K562 (cell line): ENCODE results near the gene ACP5. TPM values are rescaled to one million over a fixed set of nuclear protein-coding genes. Genes with fewer than 3 reads are reported as not detected.

Experiments used
- BRD4 ChIP-seq: fragments of 200-600 bp; sonication (generic); IDR thresholded peaks from 2 replicates; pipeline ENCODE4 v1.6.1; 2017; ENCODE audit warnings: inconsistent platforms
- CBFA2T2 ChIP-seq: fragments of 450-650 bp; conservative IDR thresholded peaks from 2 replicates; pipeline ENCODE4 v1.6.1; 2017; ENCODE audit warnings: mild to moderate bottlenecking
- EP300 ChIP-seq: IDR thresholded peaks from 2 replicates; pipeline ENCODE4 v1.6.1; 2012; ENCODE audit warnings: low read length, improper control_type of control experiment
- ERF ChIP-seq: fragments of 450-650 bp; formaldehyde crosslinking; IDR thresholded peaks from 2 replicates; pipeline ENCODE4 v1.4.0; 2020; ENCODE audit warnings: mild to moderate bottlenecking, mixed read lengths
- FOXA3 ChIP-seq, 2 experiments: fragments of 450-650 bp in 1 of 2; sonication (generic) in 1 of 2; formaldehyde crosslinking; IDR thresholded peaks in 1 of 2; conservative IDR thresholded peaks in 1 of 2; 2 replicates each; pipeline versions ENCODE4 v1.4.0 to v1.8.0; 2020 to 2022; ENCODE audit warnings: mild to moderate bottlenecking in 2 of 2, missing genetic modification reagents in 1 of 2
- HDAC1 ChIP-seq, 2 experiments: fragments of 450-650 bp; IDR thresholded peaks; 2 replicates each; pipeline ENCODE4 v1.6.1; 2016 to 2017; ENCODE audit warnings: inconsistent platforms in 1 of 2, mild to moderate bottlenecking in 1 of 2, moderate library complexity in 1 of 2
- MITF ChIP-seq: IDR thresholded peaks from 2 replicates; pipeline ENCODE4 v1.6.1; 2014; ENCODE audit warnings: antibody characterized with exemption
- POLR2G ChIP-seq: fragments of 200-400 bp; formaldehyde crosslinking; IDR thresholded peaks from 2 replicates; pipeline ENCODE4 v1.6.1; 2017; ENCODE audit warnings: low read depth, mild to moderate bottlenecking, antibody characterized with exemption, low read length, moderate library complexity
- POLR3G ChIP-seq: IDR thresholded peaks from 2 replicates; pipeline ENCODE4 v1.6.1; 2011; ENCODE audit not compliant: insufficient read length, insufficient replicate concordance; ENCODE audit errors: extremely low read depth
- PPARD ChIP-seq: fragments of 250-450 bp; sonication (Bioruptor Pico); IDR thresholded peaks from 2 replicates; pipeline ENCODE4 v1.8.0; 2022; ENCODE audit warnings: inconsistent platforms, mild to moderate bottlenecking, moderate library complexity
- RBBP5 ChIP-seq: fragments of 200-600 bp; sonication (generic); IDR thresholded peaks from 2 replicates; pipeline ENCODE4 v1.6.1; 2012; ENCODE audit warnings: borderline replicate concordance, mild to moderate bottlenecking, low read length, control low read depth, inconsistent platforms; ENCODE audit not compliant: insufficient read depth, poor library complexity, severe bottlenecking
- RBFOX2 ChIP-seq: fragments of 200-400 bp; formaldehyde crosslinking; IDR thresholded peaks from 2 replicates; pipeline ENCODE4 v1.6.1; 2017; ENCODE audit warnings: low read depth, mild to moderate bottlenecking, low read length, moderate library complexity
- RUNX1 ChIP-seq: sonication (generic); IDR thresholded peaks from 2 replicates; pipeline ENCODE4 v1.6.1; 2016; ENCODE audit warnings: antibody characterized with exemption, low read depth
- SMARCB1 ChIP-seq: IDR thresholded peaks from 2 replicates; pipeline ENCODE4 v1.6.1; 2011; ENCODE audit warnings: improper control_type of control experiment, low read depth; ENCODE audit not compliant: insufficient read length
- TSHZ1 ChIP-seq: fragments of 250-450 bp; sonication (Bioruptor Pico); IDR thresholded peaks from 2 replicates; pipeline ENCODE4 v1.4.0; 2020; ENCODE audit warnings: mild to moderate bottlenecking, moderate library complexity
- ZFP36 ChIP-seq: fragments of 150-350 bp; IDR thresholded peaks from 2 replicates; pipeline ENCODE4 v1.6.1; 2018; ENCODE audit warnings: low read length, low read depth; ENCODE audit not compliant: partially characterized antibody
- ZFP91 ChIP-seq: sonication (generic); formaldehyde crosslinking; IDR thresholded peaks from 2 replicates; pipeline ENCODE4 v1.8.0; 2022; ENCODE audit warnings: mild to moderate bottlenecking, missing genetic modification reagents
- ZNF134 ChIP-seq: fragments of 250-450 bp; sonication (Bioruptor Pico); conservative IDR thresholded peaks from 2 replicates; pipeline ENCODE4 v1.4.0; 2020
- ZNF23 ChIP-seq: fragments of 250-450 bp; sonication (Bioruptor Pico); IDR thresholded peaks from 2 replicates; pipeline ENCODE4 v1.4.0; 2020; ENCODE audit warnings: mild to moderate bottlenecking
- ZNF551 ChIP-seq: fragments of 250-450 bp; sonication (Bioruptor Pico); IDR thresholded peaks from 2 replicates; pipeline ENCODE4 v1.5.0; 2021; ENCODE audit warnings: mild to moderate bottlenecking, moderate library complexity
- ZNF696 ChIP-seq: fragments of 250-450 bp; sonication (Bioruptor Pico); conservative IDR thresholded peaks from 2 replicates; pipeline ENCODE4 v1.4.0; 2020; ENCODE audit warnings: mild to moderate bottlenecking, moderate library complexity
- ZNF717 ChIP-seq: fragments of 250-450 bp; sonication (Bioruptor Pico); IDR thresholded peaks from 2 replicates; pipeline ENCODE4 v1.5.0; 2021
- ZNF77 ChIP-seq: fragments of 250-450 bp; sonication (Bioruptor Pico); IDR thresholded peaks from 2 replicates; pipeline ENCODE4 v1.5.0; 2020
- polyA plus RNA-seq, 8 experiments: library from polyadenylated mRNA; depleted of rRNA in 4 of 8; stranded (reverse) in 5 of 8; unstranded in 3 of 8; fragments of >200 nt; fragmentation: Nextera tagmentation in 2 of 8; fragmentation: Illumina TruSeq in 1 of 8; extraction: Ambion mirVana in 2 of 8; extraction: Trizol in 1 of 8; gene quantifications; 2 replicates each; pipeline versions ENCODE4 v1.2.1 to v1.2.3, GENCODE V29; 2011 to 2014; ENCODE audit warnings: inconsistent platforms in 1 of 8, missing spikeins in 1 of 8
- total RNA-seq, 7 experiments: library from RNA; depleted of rRNA in 6 of 7; stranded (reverse); fragments of >200 nt in 6 of 7; fragmentation: Illumina TruSeq in 2 of 7; extraction: Trizol in 2 of 7; gene quantifications; 2 replicates each; pipeline versions ENCODE4 v1.2.1 to v1.2.3, GENCODE V29; 2011 to 2021; ENCODE audit warnings: low replicate concordance in 1 of 7

The ACP5 gene
- total and polyA plus RNA-seq, 9 of the 15 experiments (the other 6 are each of a cell fraction or from before 2014, with no cell fraction given), result 0.06 to 1.1 (median 0.31) TPM; not detected in 1

- TF ChIP-seq ZNF134 (no peak), ZNF77 (no peak), TSHZ1 (CRISPR knock-in tag) (0 out of 2 replicates have a peak, but pooled peaks have one; percentile 20), RBFOX2 (peak; percentile 99), SMARCB1 (no peak), HDAC1 (IDR thresholded peaks at IDR 0.05) (peak in 1 of 2 experiments; percentile 56; a peak in 1 of 4 replicates), POLR3G (no peak), ZNF551 (CRISPR knock-in tag) (no peak), ZFP91 (CRISPR knock-in tag) (no peak), POLR2G (peak; percentile 100), ZNF717 (peak; percentile 66; the same call in 1 of the 2 replicates), ERF (CRISPR knock-in tag) (no peak), ZNF23 (CRISPR knock-in tag) (no peak), FOXA3 (CRISPR knock-in tag; conservative IDR thresholded peaks at IDR 0.05 in 1 of 2, IDR thresholded peaks at IDR 0.05 in 1 of 2) (no peak), ZNF696 (no peak), ZFP36 (no peak), CBFA2T2 (no peak), PPARD (CRISPR knock-in tag) (no peak), RUNX1 (no peak), BRD4 (no peak), EP300 (no peak; the same call in 1 of the 2 replicates), MITF (no peak), RBBP5 (peak; percentile 78)
Measured at GRCh38 chr19:11597202-11598102, 20.0 kb upstream of the ACP5 start, which contains the start of gene ZNF627 (continued).
